Lung (tissue), 12 donors: Measurements from ENCODE around the gene TTC28. TPM values are rescaled to one million over a fixed set of nuclear protein-coding genes. Genes with fewer than 3 reads are reported as not detected.

ENCODE experiments used
- ATAC-seq: fragments of 200-7000 bp; cut with Tn5 transposase; one replicate; pipeline ENCODE4 v1.9.1; 2020; ENCODE audit warnings: moderate number of reproducible peaks; ENCODE audit not compliant: insufficient read depth, low FRiP score
- DNase-seq, 3 donors: peaks; one replicate each; pipeline ENCODE4 v3.0.0-alpha.2; 2013 to 2017
- H3K27ac ChIP-seq, 2 donors: one replicate each; pipeline ENCODE4 v1.5.1; 2013; ENCODE audit warnings: mild to moderate bottlenecking in 2 of 2, moderate library complexity in 2 of 2, control low read depth in 1 of 2, inconsistent platforms in 1 of 2, low read depth in 1 of 2, low read length in 1 of 2
- H3K27me3 ChIP-seq, 3 donors: one replicate each; pipeline ENCODE4 v1.5.1; 2013; ENCODE audit warnings: low read length in 2 of 3; ENCODE audit not compliant: control insufficient read depth in 3 of 3, insufficient read depth in 3 of 3
- H3K36me3 ChIP-seq, 4 donors: one replicate each; pipeline ENCODE4 v1.5.1; 2013; ENCODE audit warnings: low read length in 4 of 4, mild to moderate bottlenecking in 1 of 4, moderate library complexity in 1 of 4; ENCODE audit not compliant: control insufficient read depth in 4 of 4, insufficient read depth in 4 of 4
- H3K4me1 ChIP-seq, 5 donors: one replicate each; pipeline ENCODE4 v1.5.1; 2013; ENCODE audit warnings: low read length in 5 of 5, mild to moderate bottlenecking in 2 of 5, moderate library complexity in 1 of 5; ENCODE audit not compliant: control insufficient read depth in 5 of 5, insufficient read depth in 5 of 5
- H3K4me3 ChIP-seq: one replicate; pipeline ENCODE4 v1.5.1; 2013; ENCODE audit warnings: mild to moderate bottlenecking, control low read depth, moderate library complexity
- H3K9ac ChIP-seq, 2 donors: one replicate each; pipeline ENCODE4 v1.5.1; 2013; ENCODE audit warnings: low read length in 2 of 2, control low read depth in 1 of 2; ENCODE audit not compliant: insufficient read depth in 1 of 2
- H3K9me3 ChIP-seq, 4 donors: one replicate each; pipeline ENCODE4 v1.5.1; 2013; ENCODE audit warnings: low read length in 3 of 4, mild to moderate bottlenecking in 1 of 4, moderate library complexity in 1 of 4; ENCODE audit not compliant: control insufficient read depth in 4 of 4, insufficient read depth in 3 of 4
- WGBS, 2 donors: extraction: QIAGEN DNeasy Blood & Tissue Kit; methylation state at CpG; one replicate each; pipeline ENCODE4 v1.1.7; 2013; 5-methylcytosine and 5-hydroxymethylcytosine counted together
- polyA plus RNA-seq, 2 donors: library from polyadenylated mRNA; stranded (reverse); fragments of 200-250 nt; gene quantifications; one replicate each; pipeline ENCODE4 v1.2.1, GENCODE V29; 2013
- total RNA-seq, 2 donors: library from RNA; depleted of rRNA in 1 of 2; stranded (reverse); fragments of >200 nt in 1 of 2; gene quantifications; one replicate each; pipeline ENCODE4 v1.2.1, GENCODE V29; 2014 to 2021
- TF ChIP-seq, protein P1 (sequence below): IDR thresholded peaks from 2 replicates; pipeline ENCODE4 v1.5.1; 2012; ENCODE audit warnings: mild to moderate bottlenecking; ENCODE audit errors: control extremely low read depth, extremely low read depth
- donor health status: control.
- donor health status: control.
- donor health status: Bipolar disorder and iron deficiency.
- donor health status: healthy.
- donor health status: DM: yes; HTN: yes; CAD: no.

The TTC28 gene
- total and polyA plus RNA-seq, 4 donors = 4.7 to 72.2 (median 24.8) TPM

GRCh38 chr22:27972732-27973698 is 706.6 kb downstream of the TTC28 start:
- no peak overlapping the region for H3K9ac ChIP-seq
- H3K27me3 ChIP-seq = no peaks in the 10 kb centered on the region
- WGBS, 2 donors = 85 to 90% methylated on average over 9 of the region's 9 CpGs
- H3K4me1 ChIP-seq = peaks cover 0 to 13% (median 6%) of the 10 kb centered on the region in 5 donors
- TF ChIP-seq, protein P1, sequence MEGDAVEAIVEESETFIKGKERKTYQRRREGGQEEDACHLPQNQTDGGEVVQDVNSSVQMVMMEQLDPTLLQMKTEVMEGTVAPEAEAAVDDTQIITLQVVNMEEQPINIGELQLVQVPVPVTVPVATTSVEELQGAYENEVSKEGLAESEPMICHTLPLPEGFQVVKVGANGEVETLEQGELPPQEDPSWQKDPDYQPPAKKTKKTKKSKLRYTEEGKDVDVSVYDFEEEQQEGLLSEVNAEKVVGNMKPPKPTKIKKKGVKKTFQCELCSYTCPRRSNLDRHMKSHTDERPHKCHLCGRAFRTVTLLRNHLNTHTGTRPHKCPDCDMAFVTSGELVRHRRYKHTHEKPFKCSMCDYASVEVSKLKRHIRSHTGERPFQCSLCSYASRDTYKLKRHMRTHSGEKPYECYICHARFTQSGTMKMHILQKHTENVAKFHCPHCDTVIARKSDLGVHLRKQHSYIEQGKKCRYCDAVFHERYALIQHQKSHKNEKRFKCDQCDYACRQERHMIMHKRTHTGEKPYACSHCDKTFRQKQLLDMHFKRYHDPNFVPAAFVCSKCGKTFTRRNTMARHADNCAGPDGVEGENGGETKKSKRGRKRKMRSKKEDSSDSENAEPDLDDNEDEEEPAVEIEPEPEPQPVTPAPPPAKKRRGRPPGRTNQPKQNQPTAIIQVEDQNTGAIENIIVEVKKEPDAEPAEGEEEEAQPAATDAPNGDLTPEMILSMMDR = no peak
- H3K4me3 ChIP-seq = no peak overlapping the region
- no peak for ATAC-seq
- H3K9me3 ChIP-seq = peaks cover 0 to 16% (median 1%) of the 10 kb centered on the region in 4 donors
- peaks cover 0 to 4% (median 0%) of the 10 kb centered on the region in 4 donors for H3K36me3 ChIP-seq
- peak overlapping the region in 1 of 2 donors; percentile 31 for H3K27ac ChIP-seq
- DNase-seq = peak in 1 of 3 donors; percentile 26

DNA sequence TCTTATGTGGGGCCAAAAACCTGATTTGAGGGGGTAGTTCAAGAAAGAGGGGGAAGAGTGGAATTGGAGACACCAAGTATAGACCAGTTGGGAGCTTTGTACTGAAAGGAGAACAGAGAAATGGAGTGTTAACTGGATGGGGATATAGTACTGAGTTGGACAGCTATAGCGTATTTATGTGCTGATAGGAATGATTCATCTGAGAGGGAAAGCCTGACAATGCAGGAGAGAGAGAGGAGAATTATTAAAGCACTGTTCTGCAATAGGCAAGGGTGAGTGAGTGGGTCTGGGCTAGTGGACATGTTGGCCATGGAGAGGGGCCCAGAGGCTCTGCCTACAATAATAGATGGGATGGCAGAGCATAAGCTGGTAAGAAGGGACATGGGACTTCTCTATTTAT is 707.7 kb downstream of the TTC28 start:
- Histone ChIP-seq H3K9me3 (peaks cover 0 to 16% (median 1%) of the 10 kb centered on the region in 4 donors), H3K4me3 (no peak overlapping the region), H3K36me3 (peaks cover 0 to 4% (median 0%) of the 10 kb centered on the region in 4 donors), H3K9ac (no peak overlapping the region), H3K27ac (no peak overlapping the region), H3K27me3 (no peaks in the 10 kb centered on the region), H3K4me1 (peaks cover 0 to 13% (median 6%) of the 10 kb centered on the region in 5 donors)
- DNase-seq (no peak), ATAC-seq (no peak)
- TF ChIP-seq, protein P1 = no peak
- WGBS, 2 donors = 98 to 100% methylated on average over 1 of the region's 1 CpG

DNA sequence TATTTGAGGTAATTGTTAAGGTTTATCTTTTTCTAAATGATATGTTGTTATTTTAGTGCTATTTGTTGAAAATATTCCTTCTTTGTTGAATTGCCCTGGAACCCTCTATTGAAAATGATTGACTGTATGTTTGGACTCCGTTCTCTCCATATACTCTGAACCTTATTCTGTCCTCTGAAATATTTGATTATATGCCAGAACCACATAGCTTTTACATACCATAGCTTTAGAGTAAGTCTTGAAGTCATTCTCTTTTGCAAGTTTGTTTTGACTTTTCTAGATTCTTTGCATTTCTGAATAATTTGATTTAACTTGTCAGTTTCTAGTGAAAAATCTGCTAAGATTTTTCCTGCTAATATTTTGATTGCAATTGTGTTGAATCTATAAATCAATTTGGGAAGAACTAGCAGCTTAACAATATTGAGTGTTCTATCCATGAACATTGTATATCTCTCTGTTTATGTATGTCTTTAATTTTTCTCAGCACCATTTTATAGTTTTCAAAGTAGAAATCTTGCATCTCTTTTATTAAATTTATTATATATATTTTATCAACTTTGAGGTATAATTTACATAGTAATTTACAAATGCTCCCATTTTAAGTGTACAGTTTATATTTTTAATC is 708.9 kb downstream of the TTC28 start:
- Histone ChIP-seq H3K4me3 (no peak overlapping the region), H3K4me1 (peaks cover 0 to 9% (median 3%) of the 10 kb centered on the region in 5 donors), H3K27me3 (no peaks in the 10 kb centered on the region), H3K9ac (no peak overlapping the region), H3K36me3 (peaks cover 0 to 4% (median under 1%) of the 10 kb centered on the region in 4 donors), H3K27ac (no peak overlapping the region), H3K9me3 (peaks cover 0 to 16% (median 1%) of the 10 kb centered on the region in 4 donors)
- WGBS, 2 donors = 84 to 85% methylated on average over 1 of the region's 1 CpG
- ATAC-seq = no peak
- TF ChIP-seq, protein P1 = no peak
- no peak for DNase-seq
